Measurements from ENCODE around the gene SMIM23. TPM values are rescaled to one million over a fixed set of nuclear protein-coding genes. Genes with fewer than 3 reads are reported as not detected.

The SMIM23 gene
- total RNA-seq, 2 experiments from 2014 or later = not detected

Other genes starting within 250 kb of the SMIM23 start
- gene FBXW11, start 220.8 kb downstream of the SMIM23 start, total RNA-seq = 10 to 100 TPM; 33.8 to 39.5 TPM

All from activated CD4-positive, alpha-beta T cell treated with anti-CD3 and anti-CD28 coated beads for 36 hours (primary cell).